IMR-90 (cell line): Measurements from ENCODE around the gene COL6A3. TPM values are rescaled to one million over a fixed set of nuclear protein-coding genes. Genes with fewer than 3 reads are reported as not detected.

Experiments used
- ATAC-seq: fragments of 200-7000 bp; cut with Tn5 transposase; 2 replicates; pipeline ENCODE4 v1.9.1; 2020; ENCODE audit warnings: low read depth, mild to moderate bottlenecking, moderate library complexity
- BruUV-seq: library from RNA; stranded (reverse); fragments of 400-500 nt; replicated peaks from 2 replicates; lab custom pipeline; 2021; lab: Mats Ljungman, UMichigan
- CTCF ChIA-PET: fragments of 300-600 bp; formaldehyde crosslinking; extraction: SDS; loops from one replicate; lab custom pipeline; 2021; ENCODE audit warnings: antibody characterized with exemption; lab: Yijun Ruan, JAX
- POLR2A ChIA-PET: fragments of 300-600 bp; sonication (Branson Sonifier 250); formaldehyde crosslinking; loops from one replicate; lab custom pipeline; 2022; ENCODE audit warnings: antibody characterized with exemption; ENCODE audit not compliant: unreplicated experiment; lab: Charles Lee
- DNase-seq: peaks from one replicate; pipeline ENCODE4 v3.0.0; 2013
- H2AFZ ChIP-seq: replicated peaks from 2 replicates; pipeline ENCODE3; 2013; ENCODE audit warnings: low read length, mild to moderate bottlenecking; ENCODE audit not compliant: poor library complexity
- H2AK5ac ChIP-seq: 2 replicates; pipeline ENCODE4 v1.6.1; 2013; ENCODE audit warnings: low read depth, low read length, inconsistent platforms
- H2AK9ac ChIP-seq: replicated peaks from 2 replicates; pipeline ENCODE3; 2013; ENCODE audit warnings: mild to moderate bottlenecking, low read depth, low read length, moderate library complexity; ENCODE audit not compliant: poor library complexity
- H2BK120ac ChIP-seq: 2 replicates; pipeline ENCODE4 v1.6.1; 2013; ENCODE audit warnings: low read depth, low read length, inconsistent platforms
- H2BK15ac ChIP-seq: 3 replicates; pipeline ENCODE4 v1.6.1; 2013; ENCODE audit warnings: low read depth, low read length, inconsistent platforms
- H2BK20ac ChIP-seq: 2 replicates; pipeline ENCODE4 v1.6.1; 2013; ENCODE audit warnings: low read depth, mild to moderate bottlenecking, inconsistent platforms, low read length, moderate library complexity
- H2BK5ac ChIP-seq: 2 replicates; pipeline ENCODE4 v1.6.1; 2013; ENCODE audit warnings: mild to moderate bottlenecking, low read depth, low read length, inconsistent platforms; ENCODE audit not compliant: poor library complexity, severe bottlenecking
- H3K14ac ChIP-seq: replicated peaks from 2 replicates; pipeline ENCODE4 v1.6.1; 2013; ENCODE audit warnings: low read depth, low read length, inconsistent platforms
- H3K18ac ChIP-seq: 2 replicates; pipeline ENCODE4 v1.6.1; 2013; ENCODE audit warnings: low read depth, low read length, control low read depth
- H3K23ac ChIP-seq: 2 replicates; pipeline ENCODE4 v1.6.1; 2013; ENCODE audit warnings: low read depth, low read length, inconsistent platforms
- H3K27ac ChIP-seq: 2 replicates; pipeline ENCODE4 v1.5.1; 2013; ENCODE audit warnings: mild to moderate bottlenecking, control low read depth, low read length; ENCODE audit not compliant: insufficient read depth
- H3K27me3 ChIP-seq: 2 replicates; pipeline ENCODE4 v1.6.1; 2013; ENCODE audit warnings: low read length; ENCODE audit not compliant: control insufficient read depth, insufficient read depth
- H3K36me3 ChIP-seq: 2 replicates; pipeline ENCODE4 v1.6.1; 2013; ENCODE audit warnings: low read length, mixed read lengths; ENCODE audit not compliant: control insufficient read depth, insufficient read depth
- H3K4ac ChIP-seq: 2 replicates; pipeline ENCODE4 v1.6.1; 2013; ENCODE audit warnings: low read depth, low read length, inconsistent platforms
- H3K4me1 ChIP-seq: 2 replicates; pipeline ENCODE4 v1.6.1; 2013; ENCODE audit warnings: low read length, mixed read lengths; ENCODE audit not compliant: control insufficient read depth, insufficient read depth
- H3K4me2 ChIP-seq: 2 replicates; pipeline ENCODE4 v1.6.1; 2013; ENCODE audit warnings: low read depth, mild to moderate bottlenecking, control low read depth, low read length, moderate library complexity
- H3K4me3 ChIP-seq: 2 replicates; pipeline ENCODE4 v1.5.1; 2013; ENCODE audit warnings: low read depth, mild to moderate bottlenecking, control low read depth, low read length, moderate library complexity; ENCODE audit not compliant: insufficient read depth
- H3K56ac ChIP-seq: 2 replicates; pipeline ENCODE4 v1.6.1; 2013; ENCODE audit warnings: low read length, inconsistent platforms; ENCODE audit not compliant: insufficient read depth; ENCODE audit errors: extremely low read depth
- H3K79me1 ChIP-seq, 2 experiments: 2 replicates each; pipeline ENCODE4 v1.6.1; 2013; ENCODE audit warnings: low read length in 2 of 2, inconsistent platforms in 1 of 2, low read depth in 1 of 2
- H3K9ac ChIP-seq: 2 replicates; pipeline ENCODE4 v1.6.1; 2013; ENCODE audit warnings: low read depth, low read length, control low read depth
- H3K9me1 ChIP-seq: 2 replicates; pipeline ENCODE4 v1.6.1; 2013; ENCODE audit warnings: low read length, inconsistent platforms; ENCODE audit not compliant: insufficient read depth
- H3K9me3 ChIP-seq: 2 replicates; pipeline ENCODE4 v1.6.1; 2013; ENCODE audit warnings: low read length; ENCODE audit not compliant: control insufficient read depth, insufficient read depth
- H4K20me1 ChIP-seq: 2 replicates; pipeline ENCODE4 v1.6.1; 2013; ENCODE audit warnings: low read length, inconsistent platforms; ENCODE audit not compliant: insufficient read depth
- H4K5ac ChIP-seq: 2 replicates; pipeline ENCODE4 v1.6.1; 2013; ENCODE audit warnings: mild to moderate bottlenecking, low read depth, low read length, control low read depth
- H4K8ac ChIP-seq, 2 experiments: 2 replicates each; pipeline ENCODE4 v1.6.1; 2013; ENCODE audit warnings: low read depth in 2 of 2, low read length in 2 of 2, control low read depth in 1 of 2, inconsistent platforms in 1 of 2
- H4K91ac ChIP-seq: 2 replicates; pipeline ENCODE4 v1.6.1; 2013; ENCODE audit warnings: low read depth, low read length, inconsistent platforms; ENCODE audit not compliant: insufficient read depth
- BHLHE40 ChIP-seq: fragments of 150-350 bp; IDR thresholded peaks from 2 replicates; pipeline ENCODE4 v1.6.1; 2016; ENCODE audit warnings: mild to moderate bottlenecking, low read depth, low read length
- CEBPB ChIP-seq: IDR thresholded peaks from 2 replicates; pipeline ENCODE4 v1.6.1; 2012; ENCODE audit warnings: low read depth, low read length, improper control_type of control experiment
- CHD1 ChIP-seq: IDR thresholded peaks from 2 replicates; pipeline ENCODE4 v1.6.1; 2012; ENCODE audit warnings: low read depth, low read length, improper control_type of control experiment
- FOS ChIP-seq: fragments of 150-350 bp; IDR thresholded peaks from 2 replicates; pipeline ENCODE4 v1.6.1; 2016; ENCODE audit warnings: low read depth, low read length
- MAZ ChIP-seq: IDR thresholded peaks from 2 replicates; pipeline ENCODE4 v1.6.1; 2012; ENCODE audit warnings: low read depth, mild to moderate bottlenecking, low read length, improper control_type of control experiment, moderate library complexity, borderline replicate concordance
- NFE2L2 ChIP-seq: fragments of 150-350 bp; IDR thresholded peaks from 2 replicates; pipeline ENCODE4 v1.6.1; 2016; ENCODE audit warnings: low read depth, mild to moderate bottlenecking, low read length
- RAD21 ChIP-seq: IDR thresholded peaks from 2 replicates; pipeline ENCODE4 v1.6.1; 2012; ENCODE audit warnings: low read length, improper control_type of control experiment
- RCOR1 ChIP-seq: IDR thresholded peaks from 2 replicates; pipeline ENCODE4 v1.6.1; 2012; ENCODE audit warnings: mild to moderate bottlenecking, low read length, improper control_type of control experiment; ENCODE audit not compliant: insufficient replicate concordance
- RFX5 ChIP-seq: IDR thresholded peaks from 2 replicates; pipeline ENCODE4 v1.8.0; 2012; ENCODE audit warnings: low read depth, mild to moderate bottlenecking, low read length, moderate library complexity
- SMC3 ChIP-seq: fragments of 150-350 bp; IDR thresholded peaks from 2 replicates; pipeline ENCODE4 v1.6.1; 2016; ENCODE audit warnings: low read depth, mild to moderate bottlenecking, antibody characterized with exemption, low read length, moderate library complexity
- USF2 ChIP-seq: fragments of 150-350 bp; IDR thresholded peaks from 2 replicates; pipeline ENCODE4 v1.6.1; 2017; ENCODE audit warnings: mild to moderate bottlenecking, antibody characterized with exemption, low read length, low read depth
- WGBS, 2 experiments: methylation state at CpG; one replicate each; pipeline versions ENCODE4 v1.1.5 to v1.1.7; 2013; ENCODE audit warnings: missing lambda C conversion rate in 2 of 2; ENCODE audit not compliant: insufficient read length in 1 of 2; ENCODE audit errors: extremely low coverage in 2 of 2; 5-methylcytosine and 5-hydroxymethylcytosine counted together
- dilution Hi-C: fragments of 300-500 bp; cut with HindIII; formaldehyde crosslinking; loops from one replicate; pipeline ENCODE4 v1.14.3; 2018; ENCODE audit warnings: low sequenced_read_pairs; ENCODE audit not compliant: unreplicated experiment
- in situ Hi-C: fragments of 300-500 bp; cut with MboI; formaldehyde crosslinking; loops from 3 replicates; pipeline ENCODE4 v1.14.3; 2019; ENCODE audit warnings: low sequenced_read_pairs, inconsistent platforms, mixed read lengths
- intact Hi-C: fragments of 100-400 bp; cut with micrococcal nuclease; formaldehyde crosslinking; loops from 2 replicates; pipeline ENCODE4 v1.10.0; 2022
- polyA plus RNA-seq, 3 experiments: library from polyadenylated mRNA; depleted of rRNA; stranded (reverse); fragments of >200 nt; gene quantifications; 2 replicates each; pipeline ENCODE4 v1.2.3, GENCODE V29; 2012; ENCODE audit warnings: low replicate concordance in 1 of 3
- total RNA-seq: library from RNA; depleted of rRNA; stranded (reverse); fragments of >200 nt; gene quantifications from 2 replicates; pipeline ENCODE4 v1.2.3, GENCODE V29; 2012
- TF ChIP-seq, protein P1 (sequence below): conservative IDR thresholded peaks from 2 replicates; pipeline ENCODE4 v1.5.1; 2012; ENCODE audit warnings: mild to moderate bottlenecking, low read depth, low read length, improper control_type of control experiment

Gene COL6A3
- total and polyA plus RNA-seq, 2 of the 4 experiments (the other 2 are of a cell fraction): 964 to 1,855 TPM

GRCh38 chr2:237326266-237327171 lies 87.4 kb downstream of the COL6A3 start:
- H2AFZ ChIP-seq: no peak overlapping the region
- peak overlapping the region; percentile 51 to 82 for H4K8ac ChIP-seq
- H2AK5ac ChIP-seq: peak overlapping the region; percentile 53
- ChIA-PET POLR2A (interaction anchor here (0.6 to 1.1 kb wide), 3 partner anchors 11 to 129 kb away, joined by 3 to 4 read pairs (median 4); no protein-coding TSS in a partner anchor), CTCF (no interaction called here)
- peaks cover 13% of the 10 kb centered on the region for H4K20me1 ChIP-seq
- dilution Hi-C loops (no loop called here), intact Hi-C loops (no loop called here), in situ Hi-C loops (loop anchor here (10.0 kb wide), 1 partner anchor 162 kb away; no protein-coding TSS in a partner anchor)
- H2BK5ac ChIP-seq: peak overlapping the region; percentile 91
- H3K9ac ChIP-seq: peak overlapping the region; percentile 59
- H3K9me3 ChIP-seq: no peaks in the 10 kb centered on the region
- peak overlapping the region; percentile 74 for H2BK20ac ChIP-seq
- peak overlapping the region; percentile 86 for H3K14ac ChIP-seq
- H3K4me2 ChIP-seq: no peak overlapping the region
- peak overlapping the region; percentile 60 for H4K91ac ChIP-seq
- peak overlapping the region; percentile 81 for H3K23ac ChIP-seq
- peaks cover 28% of the 10 kb centered on the region for H3K9me1 ChIP-seq
- no peak overlapping the region for H3K4me3 ChIP-seq
- H3K56ac ChIP-seq: peak overlapping the region; percentile 51
- ATAC-seq (peak; percentile 18), DNase-seq (peak; percentile 87)
- H2BK15ac ChIP-seq: peak overlapping the region; percentile 1; the same call in 1 of the 3 replicates
- H3K79me1 ChIP-seq: peaks cover 28 to 80% of the 10 kb centered on the region in 2 experiments
- TF ChIP-seq USF2: no peak
- TF ChIP-seq MAZ: no peak
- no peak for TF ChIP-seq RCOR1
- TF ChIP-seq RAD21: no peak
- TF ChIP-seq NFE2L2: no peak
- TF ChIP-seq SMC3: no peak
- no peak for TF ChIP-seq RFX5
- TF ChIP-seq FOS: no peak
- TF ChIP-seq BHLHE40: no peak
- TF ChIP-seq, protein P1, sequence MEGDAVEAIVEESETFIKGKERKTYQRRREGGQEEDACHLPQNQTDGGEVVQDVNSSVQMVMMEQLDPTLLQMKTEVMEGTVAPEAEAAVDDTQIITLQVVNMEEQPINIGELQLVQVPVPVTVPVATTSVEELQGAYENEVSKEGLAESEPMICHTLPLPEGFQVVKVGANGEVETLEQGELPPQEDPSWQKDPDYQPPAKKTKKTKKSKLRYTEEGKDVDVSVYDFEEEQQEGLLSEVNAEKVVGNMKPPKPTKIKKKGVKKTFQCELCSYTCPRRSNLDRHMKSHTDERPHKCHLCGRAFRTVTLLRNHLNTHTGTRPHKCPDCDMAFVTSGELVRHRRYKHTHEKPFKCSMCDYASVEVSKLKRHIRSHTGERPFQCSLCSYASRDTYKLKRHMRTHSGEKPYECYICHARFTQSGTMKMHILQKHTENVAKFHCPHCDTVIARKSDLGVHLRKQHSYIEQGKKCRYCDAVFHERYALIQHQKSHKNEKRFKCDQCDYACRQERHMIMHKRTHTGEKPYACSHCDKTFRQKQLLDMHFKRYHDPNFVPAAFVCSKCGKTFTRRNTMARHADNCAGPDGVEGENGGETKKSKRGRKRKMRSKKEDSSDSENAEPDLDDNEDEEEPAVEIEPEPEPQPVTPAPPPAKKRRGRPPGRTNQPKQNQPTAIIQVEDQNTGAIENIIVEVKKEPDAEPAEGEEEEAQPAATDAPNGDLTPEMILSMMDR: no peak
- TF ChIP-seq CHD1: no peak
- TF ChIP-seq CEBPB: no peak
- H3K36me3 ChIP-seq: peaks cover 69% of the 10 kb centered on the region
- H2BK120ac ChIP-seq: peak overlapping the region; percentile 85
- TSS peak; percentile 82 for BruUV-seq
- H3K4ac ChIP-seq: peak overlapping the region; percentile 88
- H3K18ac ChIP-seq: peak overlapping the region; percentile 88
- H3K27me3 ChIP-seq: no peaks in the 10 kb centered on the region
- H2AK9ac ChIP-seq: no peak overlapping the region
- peak overlapping the region; percentile 88 for H3K27ac ChIP-seq
- H3K4me1 ChIP-seq: peaks cover 33% of the 10 kb centered on the region
- H4K5ac ChIP-seq: peak overlapping the region; percentile 95
- 80% methylated on average over 1 of the region's 12 CpGs; no CpG with 5 or more reads in 1 of the 2 experiments for WGBS, 2 experiments
